Tibial nerve (tissue), 4 donors: Measurements from ENCODE around the gene MAG. TPM values are rescaled to one million over a fixed set of nuclear protein-coding genes. Genes with fewer than 3 reads are reported as not detected.
A peak's percentile ranks its signal among the peaks of the same experiment; 100 is the strongest.
"Not testable (repeated sequence)": the region's sequence is repeated elsewhere in the genome, so short reads cannot be mapped to it uniquely, and the experiment has no call there.

ENCODE experiments used
- DNase-seq, 2 donors: peaks; one replicate each; pipeline ENCODE4 v3.0.0-alpha.2; 2019; ENCODE audit warnings: low spot score in 2 of 2
- H3K27ac ChIP-seq, 4 donors: fragments of 200-600 bp; sonication (generic) in 3 of 4; one replicate each; pipeline ENCODE4 v1.5.1; 2017 to 2019; ENCODE audit warnings: mild to moderate bottlenecking in 1 of 4
- H3K27me3 ChIP-seq, 2 donors: fragments of 200-600 bp; sonication (generic) in 1 of 2; one replicate each; pipeline versions ENCODE4 v1.5.1 to v1.6.0; 2017 to 2019
- H3K36me3 ChIP-seq, 3 donors: fragments of 200-600 bp; sonication (generic); one replicate each; pipeline ENCODE4 v1.5.1; 2018 to 2019
- H3K4me1 ChIP-seq, 4 donors: fragments of 200-600 bp; sonication (generic) in 3 of 4; one replicate each; pipeline ENCODE4 v1.5.1; 2017 to 2019
- H3K4me3 ChIP-seq, 4 donors: fragments of 200-600 bp; sonication (generic) in 3 of 4; one replicate each; pipeline ENCODE4 v1.5.1; 2017 to 2019; ENCODE audit warnings: mild to moderate bottlenecking in 1 of 4, moderate library complexity in 1 of 4
- H3K9me3 ChIP-seq, 4 donors: fragments of 200-600 bp; sonication (generic) in 3 of 4; one replicate each; pipeline ENCODE4 v1.5.1; 2017 to 2019
- EP300 ChIP-seq, 2 donors: sonication (generic); formaldehyde crosslinking; IDR thresholded peaks; one replicate each; pipeline ENCODE4 v1.6.1; 2017; ENCODE audit warnings: antibody characterized with exemption in 2 of 2, mild to moderate bottlenecking in 1 of 2
- POLR2A ChIP-seq, 2 donors: fragments of 450-650 bp; IDR thresholded peaks; one replicate each; pipeline ENCODE4 v1.6.1; 2017; ENCODE audit warnings: antibody characterized with exemption in 2 of 2, mild to moderate bottlenecking in 2 of 2, moderate library complexity in 2 of 2
- WGBS, 2 donors: methylation state at CpG; one replicate each; pipeline ENCODE4 v1.1.5; 2018; 5-methylcytosine and 5-hydroxymethylcytosine counted together
- total RNA-seq, 4 donors: library from RNA; depleted of rRNA; stranded (reverse); fragments of >200 nt; gene quantifications; one replicate each; pipeline ENCODE4 v1.1.0, GENCODE V29; 2016
- TF ChIP-seq, protein P1 (sequence below), 5 experiments: fragments of 200-600 bp in 3 of 5; fragments of 450-650 bp in 2 of 5; sonication (generic) in 3 of 5; IDR thresholded peaks; one replicate each; pipeline ENCODE4 v1.5.1; 2016 to 2019; ENCODE audit warnings: antibody characterized with exemption in 5 of 5, mild to moderate bottlenecking in 3 of 5, moderate library complexity in 2 of 5

The MAG gene
- total RNA-seq, 4 donors from 2014 or later, result 31.8 to 49.6 (median 38.4) TPM

DNA sequence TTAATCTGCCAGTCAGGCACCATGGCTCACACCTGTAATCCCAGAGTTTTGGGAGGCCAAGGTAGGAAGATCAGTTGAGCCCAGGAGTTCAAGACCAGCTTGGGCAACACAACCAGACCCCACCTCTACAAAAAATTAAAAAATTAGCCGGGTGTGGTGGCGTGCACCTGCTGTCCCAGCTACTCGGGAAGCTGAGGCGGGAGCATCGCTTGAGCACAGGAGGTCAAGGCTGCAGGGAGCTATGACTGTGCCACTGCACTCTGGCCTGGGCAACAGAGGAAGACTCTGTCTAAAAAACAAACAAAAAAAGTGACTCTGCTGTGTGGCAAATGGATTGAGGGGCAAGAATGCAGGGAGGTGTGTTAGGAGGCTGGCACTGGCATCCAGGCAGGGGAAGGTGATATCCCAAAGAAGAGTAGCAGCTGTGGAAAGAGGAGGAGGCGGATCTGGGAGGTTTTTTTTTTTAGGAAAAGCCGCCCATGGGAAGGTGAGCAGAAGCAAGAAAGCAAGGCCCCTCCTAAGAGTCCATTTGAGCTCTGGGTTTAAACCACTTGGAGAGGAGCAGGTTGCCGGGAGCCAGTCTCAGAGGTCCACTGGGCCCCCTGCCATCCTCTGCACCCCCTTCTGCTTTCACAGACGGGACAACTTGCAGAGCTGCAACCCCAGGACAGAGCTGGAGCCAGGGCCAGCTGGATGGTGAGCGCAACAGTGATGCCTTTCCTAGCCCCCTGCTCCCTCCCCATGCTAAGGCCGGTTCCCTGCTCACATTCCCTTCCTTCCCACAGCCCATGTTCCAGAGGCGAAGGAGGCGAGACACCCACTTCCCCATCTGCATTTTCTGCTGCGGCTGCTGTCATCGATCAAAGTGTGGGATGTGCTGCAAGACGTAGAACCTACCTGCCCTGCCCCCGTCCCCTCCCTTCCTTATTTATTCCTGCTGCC is 7.5 kb upstream of the MAG start:
- Histone ChIP-seq H3K27me3 (no peaks in the 10 kb centered on the region), H3K27ac (peak overlapping the region in 2 of 4 donors; percentile 52 to 60), H3K9me3 (no peaks in the 10 kb centered on the region), H3K4me3 (peak overlapping the region in 1 of 4 donors; percentile 3), H3K4me1 (peaks cover 0 to 29% (median 2%) of the 10 kb centered on the region in 4 donors), H3K36me3 (peaks cover 0 to 7% (median 0%) of the 10 kb centered on the region in 3 donors)
- no peak for DNase-seq
- no peak for TF ChIP-seq EP300 (IDR thresholded peaks at IDR 0.05)
- TF ChIP-seq POLR2A (IDR thresholded peaks at IDR 0.05), result no peak
- TF ChIP-seq, protein P1, sequence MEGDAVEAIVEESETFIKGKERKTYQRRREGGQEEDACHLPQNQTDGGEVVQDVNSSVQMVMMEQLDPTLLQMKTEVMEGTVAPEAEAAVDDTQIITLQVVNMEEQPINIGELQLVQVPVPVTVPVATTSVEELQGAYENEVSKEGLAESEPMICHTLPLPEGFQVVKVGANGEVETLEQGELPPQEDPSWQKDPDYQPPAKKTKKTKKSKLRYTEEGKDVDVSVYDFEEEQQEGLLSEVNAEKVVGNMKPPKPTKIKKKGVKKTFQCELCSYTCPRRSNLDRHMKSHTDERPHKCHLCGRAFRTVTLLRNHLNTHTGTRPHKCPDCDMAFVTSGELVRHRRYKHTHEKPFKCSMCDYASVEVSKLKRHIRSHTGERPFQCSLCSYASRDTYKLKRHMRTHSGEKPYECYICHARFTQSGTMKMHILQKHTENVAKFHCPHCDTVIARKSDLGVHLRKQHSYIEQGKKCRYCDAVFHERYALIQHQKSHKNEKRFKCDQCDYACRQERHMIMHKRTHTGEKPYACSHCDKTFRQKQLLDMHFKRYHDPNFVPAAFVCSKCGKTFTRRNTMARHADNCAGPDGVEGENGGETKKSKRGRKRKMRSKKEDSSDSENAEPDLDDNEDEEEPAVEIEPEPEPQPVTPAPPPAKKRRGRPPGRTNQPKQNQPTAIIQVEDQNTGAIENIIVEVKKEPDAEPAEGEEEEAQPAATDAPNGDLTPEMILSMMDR (IDR thresholded peaks at IDR 0.05), result no peak
- WGBS, 2 donors, result 62 to 74% methylated on average over 17 of the region's 17 CpGs

DNA sequence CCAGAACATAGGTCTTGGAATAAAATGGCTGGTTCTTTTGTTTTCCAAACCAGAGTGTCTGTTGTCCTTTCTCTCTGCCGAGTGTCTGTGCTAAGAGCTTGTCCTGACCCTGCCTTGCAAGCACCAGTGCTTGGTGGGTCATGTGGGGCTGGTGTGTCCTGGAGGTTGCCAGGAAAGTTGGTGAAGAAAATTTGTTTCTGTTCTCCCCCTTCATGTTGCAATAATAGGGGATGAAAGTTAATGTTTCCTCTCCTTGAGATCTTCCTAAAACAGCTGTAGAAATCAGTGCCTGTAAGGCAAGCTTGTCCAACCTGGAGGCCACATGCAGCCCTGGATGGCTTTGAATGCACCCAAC is 6.9 kb upstream of the MAG start:
- peaks cover 0 to 22% (median 2%) of the 10 kb centered on the region in 4 donors for H3K4me1 ChIP-seq
- peak overlapping the region in 2 of 4 donors; percentile 52 to 60 for H3K27ac ChIP-seq
- peak overlapping the region in 1 of 4 donors; percentile 3 for H3K4me3 ChIP-seq
- no peaks in the 10 kb centered on the region for H3K27me3 ChIP-seq
- TF ChIP-seq EP300 (IDR thresholded peaks at IDR 0.05), result no peak
- no peak for DNase-seq
- WGBS, 2 donors, result 16 to 31% methylated on average over 1 of the region's 1 CpG
- peaks cover 0 to under 1% (median 0%) of the 10 kb centered on the region in 3 donors for H3K36me3 ChIP-seq
- no peaks in the 10 kb centered on the region for H3K9me3 ChIP-seq

DNA sequence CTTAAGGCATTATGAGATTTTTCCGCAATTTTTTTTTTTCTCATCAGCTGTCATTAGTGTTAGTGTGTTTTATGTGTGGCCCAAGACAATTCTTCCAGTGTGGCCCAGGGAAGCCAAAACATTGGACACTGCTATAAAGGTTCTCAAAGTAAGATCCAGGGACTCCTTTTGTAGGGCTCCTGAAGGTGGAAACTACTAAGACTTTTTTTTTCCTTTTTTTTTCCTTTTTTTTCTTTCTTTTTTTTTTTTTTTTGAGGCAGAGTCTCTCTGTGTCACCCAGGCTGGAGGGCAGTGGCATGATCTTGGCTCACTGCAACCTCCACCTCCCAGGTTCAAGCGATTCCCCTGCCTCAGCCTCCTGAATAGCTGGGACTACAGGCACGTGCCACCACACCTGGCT is 6.5 kb upstream of the MAG start:
- H3K4me1 ChIP-seq, result peaks cover 0 to 20% (median 2%) of the 10 kb centered on the region in 4 donors

DNA sequence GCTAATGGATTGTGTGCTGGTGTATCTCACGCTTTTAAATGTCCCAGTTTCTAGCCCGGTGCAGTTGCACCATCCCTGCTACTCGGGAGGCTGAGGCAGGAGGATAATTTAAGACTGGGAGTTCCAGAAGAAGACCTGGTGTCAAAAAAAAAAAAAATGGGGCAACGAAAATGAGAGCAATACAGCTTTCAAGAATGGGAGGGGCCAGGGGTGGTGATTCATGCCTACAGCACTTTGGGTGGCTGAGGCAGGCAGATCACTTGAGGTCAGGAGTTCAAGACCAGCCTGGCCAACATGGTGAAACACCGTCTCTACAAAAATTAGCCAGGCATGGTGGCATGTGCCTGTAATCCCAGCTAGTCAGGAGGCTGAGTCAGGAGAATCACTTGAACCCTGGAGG is 5.9 kb upstream of the MAG start:
- H3K9me3 ChIP-seq, DNase-seq, H3K27me3 ChIP-seq, H3K27ac ChIP-seq, H3K4me3 ChIP-seq, H3K36me3 ChIP-seq: not testable (repeated sequence)
- WGBS, 2 donors, result 67 to 73% methylated on average over 5 of the region's 5 CpGs
- peaks cover 0 to 20% (median 2%) of the 10 kb centered on the region in 4 donors for H3K4me1 ChIP-seq

More for the DNA sequence above, 6.5 kb upstream of the MAG start:
- 87 to 92% methylated on average over 3 of the region's 3 CpGs for whole genome bisulfite sequencing, 2 donors
- not testable (repeated sequence) for H3K9me3 ChIP-seq, H3K4me3 ChIP-seq, DNase-seq, H3K27me3 ChIP-seq, H3K36me3 ChIP-seq
- H3K27ac ChIP-seq, result peak overlapping the region in 2 of 4 donors; percentile 52 to 60

DNA sequence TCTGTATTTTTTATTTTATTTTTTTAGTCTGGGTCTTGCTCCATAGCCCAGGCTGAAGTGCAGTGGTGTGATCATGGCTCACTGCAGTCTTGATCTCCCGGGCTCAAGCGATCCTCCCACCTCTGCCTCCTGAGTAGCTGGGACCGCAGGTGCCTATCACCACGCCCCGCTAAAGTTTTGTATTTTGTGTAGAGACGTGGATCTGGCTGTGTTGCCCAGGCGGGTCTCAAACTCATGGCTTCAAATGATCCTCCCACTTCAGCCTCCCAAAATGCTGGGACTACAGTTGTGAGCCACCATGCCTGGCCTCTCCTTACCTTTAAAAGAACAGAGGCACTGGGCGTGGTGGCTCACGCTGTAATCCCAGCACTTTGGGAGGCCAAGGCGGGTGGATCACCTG is 4.2 kb upstream of the MAG start:
- TF ChIP-seq EP300 (IDR thresholded peaks at IDR 0.05) (no peak), POLR2A (IDR thresholded peaks at IDR 0.05) (no peak)
- TF ChIP-seq, protein P1 (IDR thresholded peaks at IDR 0.05), result no peak
- 77 to 85% methylated on average over 10 of the region's 10 CpGs for WGBS, 2 donors
- no peak for DNase-seq
- Histone ChIP-seq H3K36me3 (no peaks in the 10 kb centered on the region), H3K4me3 (no peak overlapping the region), H3K27me3 (peaks cover 0 to 12% of the 10 kb centered on the region in 2 donors), H3K9me3 (no peaks in the 10 kb centered on the region), H3K4me1 (peaks cover 0 to 16% (median 1%) of the 10 kb centered on the region in 4 donors), H3K27ac (no peak overlapping the region)

DNA sequence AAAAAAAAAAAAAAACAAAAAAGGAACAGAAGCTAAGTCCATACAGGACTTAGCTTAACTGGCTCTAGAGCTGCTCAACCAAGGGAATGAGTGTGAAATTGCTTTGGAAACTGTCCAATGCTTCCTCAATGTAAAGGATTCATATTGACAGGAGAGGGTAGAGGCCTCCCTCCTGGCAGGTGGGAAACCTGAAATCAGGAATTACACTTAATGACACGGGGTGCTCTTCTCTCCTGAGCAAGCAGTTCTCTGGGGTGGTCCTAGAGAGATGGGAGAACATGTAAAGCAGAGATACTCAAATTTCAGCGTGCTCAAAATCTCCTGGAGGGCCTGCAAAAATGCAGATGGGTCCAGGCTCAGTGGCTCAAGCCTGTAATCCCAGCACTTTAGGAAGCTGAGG is 3.6 kb upstream of the MAG start:
- H3K4me1 ChIP-seq, result peaks cover 0 to 16% (median 0%) of the 10 kb centered on the region in 4 donors
- WGBS, 2 donors, result 51 to 87% methylated on average over 2 of the region's 2 CpGs
- no peak for DNase-seq
- H3K9me3 ChIP-seq, result no peaks in the 10 kb centered on the region
- H3K27me3 ChIP-seq, result peaks cover 0 to 18% of the 10 kb centered on the region in 2 donors
- no peak overlapping the region for H3K27ac ChIP-seq
- H3K4me3 ChIP-seq, result no peak overlapping the region
- H3K36me3 ChIP-seq, result no peaks in the 10 kb centered on the region
- no peak for TF ChIP-seq EP300 (IDR thresholded peaks at IDR 0.05)
- TF ChIP-seq, protein P1 (IDR thresholded peaks at IDR 0.05), result no peak
- TF ChIP-seq POLR2A (IDR thresholded peaks at IDR 0.05), result no peak
